Smooth muscle cell (in vitro differentiated cells): ENCODE measurements around the gene CEP55. TPM values are rescaled to one million over a fixed set of nuclear protein-coding genes. Genes with fewer than 3 reads are reported as not detected.

Experiments used
- DNase-seq: peaks from one replicate; lab custom pipeline; 2025; ENCODE audit not compliant: unreplicated experiment; lab: John Stamatoyannopoulos, UW
- H2AFZ ChIP-seq: fragments of 200-600 bp; sonication (generic); 2 replicates; pipeline ENCODE4 v1.6.0; 2016; ENCODE audit warnings: antibody characterized with exemption, low read depth, mild to moderate bottlenecking
- H3F3A ChIP-seq: fragments of 200-600 bp; sonication (generic); 2 replicates; pipeline ENCODE4 v1.6.0; 2017; ENCODE audit warnings: antibody characterized with exemption, low read depth
- H3K27ac ChIP-seq: fragments of 200-600 bp; sonication (generic); 2 replicates; pipeline ENCODE4 v1.5.1; 2016; ENCODE audit warnings: low read depth, mild to moderate bottlenecking
- H3K27me3 ChIP-seq: fragments of 200-600 bp; sonication (generic); 2 replicates; pipeline ENCODE4 v1.6.1; 2016; ENCODE audit warnings: low read depth, mild to moderate bottlenecking
- H3K36me3 ChIP-seq: fragments of 200-600 bp; sonication (generic); 2 replicates; pipeline ENCODE4 v1.5.1; 2016; ENCODE audit warnings: low read depth
- H3K4me1 ChIP-seq: fragments of 200-600 bp; sonication (generic); 2 replicates; pipeline ENCODE4 v1.5.1; 2016; ENCODE audit warnings: low read depth
- H3K4me2 ChIP-seq: fragments of 200-600 bp; sonication (generic); 2 replicates; pipeline ENCODE4 v1.6.0; 2016; ENCODE audit warnings: mild to moderate bottlenecking
- H3K4me3 ChIP-seq: fragments of 200-600 bp; sonication (generic); 2 replicates; pipeline ENCODE4 v1.5.1; 2016; ENCODE audit warnings: mild to moderate bottlenecking
- H3K79me2 ChIP-seq: fragments of 200-600 bp; sonication (generic); 2 replicates; pipeline ENCODE4 v1.6.0; 2016; ENCODE audit warnings: low read depth, mild to moderate bottlenecking
- H3K9ac ChIP-seq: fragments of 200-600 bp; sonication (generic); 2 replicates; pipeline ENCODE4 v1.6.0; 2016; ENCODE audit warnings: low read depth
- H3K9me3 ChIP-seq: fragments of 200-600 bp; sonication (generic); replicated peaks from 2 replicates; pipeline ENCODE4 v1.5.1; 2016; ENCODE audit warnings: low read depth
- H4K20me1 ChIP-seq: fragments of 200-600 bp; sonication (generic); 2 replicates; pipeline ENCODE4 v1.6.0; 2016; ENCODE audit warnings: low read depth
- CTCF ChIP-seq: fragments of 200-600 bp; sonication (generic); IDR thresholded peaks from 2 replicates; pipeline ENCODE4 v1.5.1; 2017; ENCODE audit warnings: borderline replicate concordance, mild to moderate bottlenecking, antibody characterized with exemption; ENCODE audit not compliant: insufficient read depth, poor library complexity, severe bottlenecking
- WGBS: methylation state at CpG from one replicate; pipeline ENCODE4 v1.1.7; 2016; ENCODE audit warnings: low lambda C conversion rate; 5-methylcytosine and 5-hydroxymethylcytosine counted together
- polyA plus RNA-seq: library from polyadenylated mRNA; unstranded; fragments of >200 nt; fragmentation: Nextera tagmentation; extraction: Ambion mirVana; gene quantifications from 2 replicates; pipeline ENCODE4 v1.2.1, GENCODE V29; 2016
- total RNA-seq: library from RNA; depleted of rRNA; stranded (reverse); fragments of >200 nt; gene quantifications from 2 replicates; pipeline ENCODE4 v1.2.3, GENCODE V29; 2014

The CEP55 gene
- total and polyA plus RNA-seq, 2 experiments from 2014 or later, result 6.8 to 9.3 TPM

GRCh38 chr10:93548376-93549071, 52.1 kb downstream of the CEP55 start:
- Histone ChIP-seq H3K27ac (peak overlapping the region; percentile 31), H4K20me1 (no peaks in the 10 kb centered on the region), H3K4me2 (no peak overlapping the region), H3K4me1 (no peaks in the 10 kb centered on the region), H3K27me3 (no peaks in the 10 kb centered on the region), H2AFZ (no peak overlapping the region), H3K9me3 (no peaks in the 10 kb centered on the region), H3K79me2 (no peaks in the 10 kb centered on the region), H3F3A (no peaks in the 10 kb centered on the region), H3K36me3 (no peaks in the 10 kb centered on the region), H3K4me3 (no peak overlapping the region), H3K9ac (no peak overlapping the region)
- no peak for DNase-seq
- 80% methylated on average over 5 of the region's 5 CpGs for WGBS
- TF ChIP-seq CTCF, result no peak

- Histone ChIP-seq H4K20me1 (no peaks in the 10 kb centered on the region), H2AFZ (no peak overlapping the region), H3K27ac (no peak overlapping the region), H3K4me2 (no peak overlapping the region), H3K36me3 (no peaks in the 10 kb centered on the region), H3F3A (no peaks in the 10 kb centered on the region), H3K9ac (no peak overlapping the region), H3K4me1 (no peaks in the 10 kb centered on the region), H3K9me3 (no peaks in the 10 kb centered on the region), H3K4me3 (no peak overlapping the region), H3K79me2 (no peaks in the 10 kb centered on the region), H3K27me3 (no peaks in the 10 kb centered on the region)
- TF ChIP-seq CTCF, result no peak
- 96% methylated on average over 4 of the region's 4 CpGs for WGBS
- DNase-seq, result no peak
Observed at GRCh38 chr10:93550606-93551005, 54.2 kb downstream of the CEP55 start.

- Histone ChIP-seq H3K4me2 (no peak overlapping the region), H3K79me2 (no peaks in the 10 kb centered on the region), H3K36me3 (no peaks in the 10 kb centered on the region), H3K27me3 (no peaks in the 10 kb centered on the region), H3K4me1 (no peaks in the 10 kb centered on the region), H3F3A (no peaks in the 10 kb centered on the region), H3K4me3 (no peak overlapping the region), H3K9me3 (no peaks in the 10 kb centered on the region), H3K27ac (no peak overlapping the region), H4K20me1 (no peaks in the 10 kb centered on the region), H3K9ac (no peak overlapping the region), H2AFZ (no peak overlapping the region)
- WGBS, result 97% methylated on average over 3 of the region's 3 CpGs
- TF ChIP-seq CTCF, result peak; percentile 1
- DNase-seq, result no peak
Observed at GRCh38 chr10:93552780-93553179, 56.4 kb downstream of the CEP55 start.
